Choroid plexus epithelial cell (primary cell): ENCODE results near the gene CIDEB.
A peak's percentile ranks its signal among the peaks of the same experiment; 100 is the strongest.

Experiments used
- DNase-seq: peaks from one replicate; pipeline ENCODE4 v3.0.0-alpha.2; 2010; ENCODE audit warnings: low read depth
- H3K4me3 ChIP-seq: 2 replicates; pipeline ENCODE4 v1.5.1; 2011; ENCODE audit warnings: low read depth, mild to moderate bottlenecking, control low read depth, low read length, moderate library complexity
- TF ChIP-seq, protein P1 (sequence below): conservative IDR thresholded peaks from 2 replicates; pipeline ENCODE4 v1.5.1; 2011; ENCODE audit warnings: low read depth, mild to moderate bottlenecking, control low read depth, inconsistent platforms, low read length, moderate library complexity

CIDEB gene

DNA sequence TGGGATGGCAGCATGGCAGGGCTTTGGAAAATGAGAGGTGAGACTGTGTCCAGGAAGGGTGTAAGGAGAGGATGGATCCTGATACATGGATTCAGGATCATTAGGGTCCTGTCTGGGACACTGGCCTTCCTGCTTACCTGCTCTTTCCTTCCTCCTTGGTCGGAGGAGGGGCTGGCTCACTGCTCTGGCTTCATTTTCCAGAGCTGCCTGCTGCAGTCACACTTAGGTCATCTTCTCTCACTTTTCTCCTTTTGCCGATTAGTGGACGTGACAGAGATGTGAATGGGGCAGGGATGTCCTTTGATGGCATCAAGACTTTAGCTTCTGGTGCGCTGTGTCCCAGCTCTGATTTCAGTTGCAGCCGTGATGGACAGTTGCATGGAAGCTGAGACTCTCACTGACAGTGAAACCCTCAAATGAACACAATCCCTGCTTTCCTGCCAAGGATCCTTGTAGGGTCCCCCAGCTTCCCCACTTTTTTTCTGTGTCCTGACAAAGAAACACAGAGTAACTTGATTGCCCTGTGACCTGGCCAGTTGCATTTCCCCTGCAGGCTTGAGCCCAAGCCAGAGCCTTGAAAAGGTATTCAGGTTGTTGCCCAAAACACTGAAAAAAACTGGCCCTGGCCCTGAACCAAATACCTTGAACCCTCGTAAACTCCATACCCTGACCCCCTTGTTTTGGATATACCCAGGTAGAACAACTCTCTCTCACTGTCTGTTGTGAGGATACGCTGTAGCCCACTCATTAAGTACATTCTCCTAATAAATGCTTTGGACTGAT is 756 bp upstream of the CIDEB start:
- no peak for DNase-seq
- H3K4me3 ChIP-seq, result no peak overlapping the region
- TF ChIP-seq, protein P1, sequence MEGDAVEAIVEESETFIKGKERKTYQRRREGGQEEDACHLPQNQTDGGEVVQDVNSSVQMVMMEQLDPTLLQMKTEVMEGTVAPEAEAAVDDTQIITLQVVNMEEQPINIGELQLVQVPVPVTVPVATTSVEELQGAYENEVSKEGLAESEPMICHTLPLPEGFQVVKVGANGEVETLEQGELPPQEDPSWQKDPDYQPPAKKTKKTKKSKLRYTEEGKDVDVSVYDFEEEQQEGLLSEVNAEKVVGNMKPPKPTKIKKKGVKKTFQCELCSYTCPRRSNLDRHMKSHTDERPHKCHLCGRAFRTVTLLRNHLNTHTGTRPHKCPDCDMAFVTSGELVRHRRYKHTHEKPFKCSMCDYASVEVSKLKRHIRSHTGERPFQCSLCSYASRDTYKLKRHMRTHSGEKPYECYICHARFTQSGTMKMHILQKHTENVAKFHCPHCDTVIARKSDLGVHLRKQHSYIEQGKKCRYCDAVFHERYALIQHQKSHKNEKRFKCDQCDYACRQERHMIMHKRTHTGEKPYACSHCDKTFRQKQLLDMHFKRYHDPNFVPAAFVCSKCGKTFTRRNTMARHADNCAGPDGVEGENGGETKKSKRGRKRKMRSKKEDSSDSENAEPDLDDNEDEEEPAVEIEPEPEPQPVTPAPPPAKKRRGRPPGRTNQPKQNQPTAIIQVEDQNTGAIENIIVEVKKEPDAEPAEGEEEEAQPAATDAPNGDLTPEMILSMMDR, result no peak

DNA sequence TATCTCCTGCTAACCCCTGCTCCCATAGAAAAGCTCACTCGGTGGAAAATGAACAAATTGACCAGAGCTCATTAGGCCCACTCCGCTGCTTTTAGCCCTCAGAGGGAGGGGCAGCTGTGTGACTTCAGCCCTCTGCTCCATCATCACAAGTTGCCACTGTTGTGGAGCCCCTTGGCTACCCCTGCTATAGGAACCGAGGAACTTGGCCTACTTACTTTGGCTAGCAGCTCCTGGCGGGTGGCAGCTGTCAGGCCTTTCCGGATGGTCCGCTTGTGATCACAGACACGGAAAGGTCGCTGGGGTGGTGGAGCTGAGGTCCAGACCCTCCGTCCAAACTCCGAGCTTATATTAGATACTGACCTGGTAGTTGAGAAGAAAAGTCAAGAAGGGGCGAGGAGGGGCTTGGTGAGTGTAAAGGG is 612 bp downstream of the CIDEB start:
- DNase-seq, result no peak
- H3K4me3 ChIP-seq, result no peak overlapping the region
- TF ChIP-seq, protein P1, result no peak

DNA sequence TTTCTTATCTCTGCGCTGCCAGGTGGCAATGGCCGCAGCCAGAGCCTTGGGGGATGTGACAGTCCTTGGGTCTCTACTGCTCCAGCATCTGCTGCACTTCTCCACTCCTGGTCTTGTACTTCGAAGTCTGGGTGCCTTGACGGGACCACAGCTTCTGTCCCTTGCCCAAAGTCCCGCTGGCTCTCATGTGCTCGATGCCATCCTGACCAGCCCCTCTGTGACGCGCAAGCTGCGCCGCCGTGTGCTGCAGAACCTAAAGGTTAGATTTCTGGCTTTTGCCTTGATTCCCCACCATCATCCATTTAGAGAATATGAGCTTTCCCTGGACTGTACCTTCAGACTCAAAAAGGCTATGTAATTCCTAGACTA is 3.8 kb downstream of the CIDEB start:
- no peak for DNase-seq
- TF ChIP-seq, protein P1, result no peak
- H3K4me3 ChIP-seq, result no peak overlapping the region

DNA sequence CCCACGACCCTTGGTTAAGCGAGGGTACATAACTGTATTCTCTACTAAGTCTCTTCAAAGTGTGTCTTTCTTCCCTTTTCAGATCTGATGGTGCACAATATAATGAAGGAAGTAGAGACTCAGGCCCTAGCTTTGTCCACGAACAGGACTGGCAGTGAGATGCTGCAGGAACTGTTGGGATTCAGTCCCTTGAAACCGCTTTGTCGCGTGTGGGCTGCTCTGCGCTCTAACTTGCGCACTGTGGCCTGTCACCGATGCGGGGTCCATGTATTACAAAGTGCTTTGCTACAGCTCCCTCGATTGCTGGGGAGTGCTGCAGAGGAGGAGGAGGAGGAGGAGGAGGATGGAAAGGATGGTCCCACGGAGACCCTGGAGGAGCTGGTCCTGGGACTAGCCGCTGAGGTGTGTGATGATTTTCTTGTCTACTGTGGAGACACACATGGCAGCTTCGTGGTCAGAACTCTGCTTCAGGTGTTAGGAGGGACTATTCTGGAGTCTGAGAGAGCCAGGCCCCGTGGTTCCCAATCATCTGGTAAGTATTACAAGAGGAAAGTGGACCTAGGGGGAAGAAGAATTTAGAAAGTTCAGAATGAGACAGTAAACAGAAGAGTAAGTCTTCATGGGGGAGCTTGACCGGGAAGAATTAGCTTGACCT is 7.3 kb downstream of the CIDEB start:
- TF ChIP-seq, protein P1, result no peak
- H3K4me3 ChIP-seq, result peak overlapping the region; percentile 92
- DNase-seq, result no peak

- H3K4me3 ChIP-seq, result peak within 1 kb of the TSS; percentile 92
- TF ChIP-seq, protein P1, result no peak
- peak; percentile 89 for DNase-seq
Measured at GRCh38 chr14:24299255-24300191, 8.3 kb downstream of the CIDEB start, which contains the start of the genes DHRS1 and NOP9. Gene DHRS1 (minus strand): TSS chr14:24299780. CDS start chr14:24299106, 674 bp downstream. Gene NOP9 (plus strand): TSS chr14:24299850. CDS start chr14:24299955, 105 bp downstream.

DNA sequence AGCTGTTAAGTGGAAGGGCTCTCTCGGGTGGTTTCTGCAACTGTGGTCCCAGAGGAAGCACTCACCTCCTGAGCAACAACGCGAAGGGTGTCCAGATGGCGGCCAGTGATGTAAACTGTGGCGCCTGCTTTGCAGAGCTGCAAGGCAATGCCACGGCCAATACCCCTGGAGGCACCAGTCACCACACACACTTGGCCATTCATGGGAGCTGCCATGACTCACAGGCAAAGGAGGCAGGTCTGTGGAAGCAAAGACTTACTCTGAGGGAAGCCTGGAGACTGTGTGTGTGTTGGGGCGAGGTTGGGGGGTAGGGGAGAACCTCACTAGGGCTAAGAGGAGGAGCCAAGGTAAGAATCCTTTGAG is 8.9 kb downstream of the CIDEB start:
- H3K4me3 ChIP-seq, result peak overlapping the region; percentile 92
- TF ChIP-seq, protein P1, result no peak

More for the DNA sequence above, 8.9 kb downstream of the CIDEB start:
- peak; percentile 46 for DNase-seq
